IMR-90 (cell line): ENCODE data around the gene ADM. TPM values are rescaled to one million over a fixed set of nuclear protein-coding genes. Genes with fewer than 3 reads are reported as not detected.

Experiments used
- ATAC-seq: fragments of 200-7000 bp; cut with Tn5 transposase; 2 replicates; pipeline ENCODE4 v1.9.1; 2020; ENCODE audit warnings: low read depth, mild to moderate bottlenecking, moderate library complexity
- BruUV-seq: library from RNA; stranded (reverse); fragments of 400-500 nt; replicated peaks from 2 replicates; lab custom pipeline; 2021; lab: Mats Ljungman, UMichigan
- CTCF ChIA-PET: fragments of 300-600 bp; formaldehyde crosslinking; extraction: SDS; loops from one replicate; lab custom pipeline; 2021; ENCODE audit warnings: antibody characterized with exemption; lab: Yijun Ruan, JAX
- POLR2A ChIA-PET: fragments of 300-600 bp; sonication (Branson Sonifier 250); formaldehyde crosslinking; loops from one replicate; lab custom pipeline; 2022; ENCODE audit warnings: antibody characterized with exemption; ENCODE audit not compliant: unreplicated experiment; lab: Charles Lee
- DNase-seq: peaks from one replicate; pipeline ENCODE4 v3.0.0; 2013
- H2AFZ ChIP-seq: replicated peaks from 2 replicates; pipeline ENCODE3; 2013; ENCODE audit warnings: low read length, mild to moderate bottlenecking; ENCODE audit not compliant: poor library complexity
- H2AK5ac ChIP-seq: 2 replicates; pipeline ENCODE4 v1.6.1; 2013; ENCODE audit warnings: low read depth, low read length, inconsistent platforms
- H2AK9ac ChIP-seq: replicated peaks from 2 replicates; pipeline ENCODE3; 2013; ENCODE audit warnings: mild to moderate bottlenecking, low read depth, low read length, moderate library complexity; ENCODE audit not compliant: poor library complexity
- H2BK120ac ChIP-seq: 2 replicates; pipeline ENCODE4 v1.6.1; 2013; ENCODE audit warnings: low read depth, low read length, inconsistent platforms
- H2BK15ac ChIP-seq: 3 replicates; pipeline ENCODE4 v1.6.1; 2013; ENCODE audit warnings: low read depth, low read length, inconsistent platforms
- H2BK20ac ChIP-seq: 2 replicates; pipeline ENCODE4 v1.6.1; 2013; ENCODE audit warnings: low read depth, mild to moderate bottlenecking, inconsistent platforms, low read length, moderate library complexity
- H2BK5ac ChIP-seq: 2 replicates; pipeline ENCODE4 v1.6.1; 2013; ENCODE audit warnings: mild to moderate bottlenecking, low read depth, low read length, inconsistent platforms; ENCODE audit not compliant: poor library complexity, severe bottlenecking
- H3K14ac ChIP-seq: replicated peaks from 2 replicates; pipeline ENCODE4 v1.6.1; 2013; ENCODE audit warnings: low read depth, low read length, inconsistent platforms
- H3K18ac ChIP-seq: 2 replicates; pipeline ENCODE4 v1.6.1; 2013; ENCODE audit warnings: low read depth, low read length, control low read depth
- H3K23ac ChIP-seq: 2 replicates; pipeline ENCODE4 v1.6.1; 2013; ENCODE audit warnings: low read depth, low read length, inconsistent platforms
- H3K27ac ChIP-seq: 2 replicates; pipeline ENCODE4 v1.5.1; 2013; ENCODE audit warnings: mild to moderate bottlenecking, control low read depth, low read length; ENCODE audit not compliant: insufficient read depth
- H3K27me3 ChIP-seq: 2 replicates; pipeline ENCODE4 v1.6.1; 2013; ENCODE audit warnings: low read length; ENCODE audit not compliant: control insufficient read depth, insufficient read depth
- H3K36me3 ChIP-seq: 2 replicates; pipeline ENCODE4 v1.6.1; 2013; ENCODE audit warnings: low read length, mixed read lengths; ENCODE audit not compliant: control insufficient read depth, insufficient read depth
- H3K4ac ChIP-seq: 2 replicates; pipeline ENCODE4 v1.6.1; 2013; ENCODE audit warnings: low read depth, low read length, inconsistent platforms
- H3K4me1 ChIP-seq: 2 replicates; pipeline ENCODE4 v1.6.1; 2013; ENCODE audit warnings: low read length, mixed read lengths; ENCODE audit not compliant: control insufficient read depth, insufficient read depth
- H3K4me2 ChIP-seq: 2 replicates; pipeline ENCODE4 v1.6.1; 2013; ENCODE audit warnings: low read depth, mild to moderate bottlenecking, control low read depth, low read length, moderate library complexity
- H3K4me3 ChIP-seq: 2 replicates; pipeline ENCODE4 v1.5.1; 2013; ENCODE audit warnings: low read depth, mild to moderate bottlenecking, control low read depth, low read length, moderate library complexity; ENCODE audit not compliant: insufficient read depth
- H3K56ac ChIP-seq: 2 replicates; pipeline ENCODE4 v1.6.1; 2013; ENCODE audit warnings: low read length, inconsistent platforms; ENCODE audit not compliant: insufficient read depth; ENCODE audit errors: extremely low read depth
- H3K79me1 ChIP-seq, 2 experiments: 2 replicates each; pipeline ENCODE4 v1.6.1; 2013; ENCODE audit warnings: low read length in 2 of 2, inconsistent platforms in 1 of 2, low read depth in 1 of 2
- H3K9ac ChIP-seq: 2 replicates; pipeline ENCODE4 v1.6.1; 2013; ENCODE audit warnings: low read depth, low read length, control low read depth
- H3K9me1 ChIP-seq: 2 replicates; pipeline ENCODE4 v1.6.1; 2013; ENCODE audit warnings: low read length, inconsistent platforms; ENCODE audit not compliant: insufficient read depth
- H3K9me3 ChIP-seq: 2 replicates; pipeline ENCODE4 v1.6.1; 2013; ENCODE audit warnings: low read length; ENCODE audit not compliant: control insufficient read depth, insufficient read depth
- H4K20me1 ChIP-seq: 2 replicates; pipeline ENCODE4 v1.6.1; 2013; ENCODE audit warnings: low read length, inconsistent platforms; ENCODE audit not compliant: insufficient read depth
- H4K5ac ChIP-seq: 2 replicates; pipeline ENCODE4 v1.6.1; 2013; ENCODE audit warnings: mild to moderate bottlenecking, low read depth, low read length, control low read depth
- H4K8ac ChIP-seq, 2 experiments: 2 replicates each; pipeline ENCODE4 v1.6.1; 2013; ENCODE audit warnings: low read depth in 2 of 2, low read length in 2 of 2, control low read depth in 1 of 2, inconsistent platforms in 1 of 2
- H4K91ac ChIP-seq: 2 replicates; pipeline ENCODE4 v1.6.1; 2013; ENCODE audit warnings: low read depth, low read length, inconsistent platforms; ENCODE audit not compliant: insufficient read depth
- BHLHE40 ChIP-seq: fragments of 150-350 bp; IDR thresholded peaks from 2 replicates; pipeline ENCODE4 v1.6.1; 2016; ENCODE audit warnings: mild to moderate bottlenecking, low read depth, low read length
- CEBPB ChIP-seq: IDR thresholded peaks from 2 replicates; pipeline ENCODE4 v1.6.1; 2012; ENCODE audit warnings: low read depth, low read length, improper control_type of control experiment
- FOS ChIP-seq: fragments of 150-350 bp; IDR thresholded peaks from 2 replicates; pipeline ENCODE4 v1.6.1; 2016; ENCODE audit warnings: low read depth, low read length
- MAFK ChIP-seq: IDR thresholded peaks from 2 replicates; pipeline ENCODE4 v1.6.1; 2012; ENCODE audit warnings: low read depth, low read length, improper control_type of control experiment
- NFE2L2 ChIP-seq: fragments of 150-350 bp; IDR thresholded peaks from 2 replicates; pipeline ENCODE4 v1.6.1; 2016; ENCODE audit warnings: low read depth, mild to moderate bottlenecking, low read length
- POLR2A ChIP-seq: IDR thresholded peaks from 2 replicates; pipeline ENCODE4 v1.6.1; 2012; ENCODE audit warnings: mild to moderate bottlenecking, low read depth, low read length
- RAD21 ChIP-seq: IDR thresholded peaks from 2 replicates; pipeline ENCODE4 v1.6.1; 2012; ENCODE audit warnings: low read length, improper control_type of control experiment
- RCOR1 ChIP-seq: IDR thresholded peaks from 2 replicates; pipeline ENCODE4 v1.6.1; 2012; ENCODE audit warnings: mild to moderate bottlenecking, low read length, improper control_type of control experiment; ENCODE audit not compliant: insufficient replicate concordance
- SMC3 ChIP-seq: fragments of 150-350 bp; IDR thresholded peaks from 2 replicates; pipeline ENCODE4 v1.6.1; 2016; ENCODE audit warnings: low read depth, mild to moderate bottlenecking, antibody characterized with exemption, low read length, moderate library complexity
- WGBS, 2 experiments: methylation state at CpG; one replicate each; pipeline versions ENCODE4 v1.1.5 to v1.1.7; 2013; ENCODE audit warnings: missing lambda C conversion rate in 2 of 2; ENCODE audit not compliant: insufficient read length in 1 of 2; ENCODE audit errors: extremely low coverage in 2 of 2; 5-methylcytosine and 5-hydroxymethylcytosine counted together
- dilution Hi-C: fragments of 300-500 bp; cut with HindIII; formaldehyde crosslinking; loops from one replicate; pipeline ENCODE4 v1.14.3; 2018; ENCODE audit warnings: low sequenced_read_pairs; ENCODE audit not compliant: unreplicated experiment
- in situ Hi-C: fragments of 300-500 bp; cut with MboI; formaldehyde crosslinking; loops from 3 replicates; pipeline ENCODE4 v1.14.3; 2019; ENCODE audit warnings: low sequenced_read_pairs, inconsistent platforms, mixed read lengths
- intact Hi-C: fragments of 100-400 bp; cut with micrococcal nuclease; formaldehyde crosslinking; loops from 2 replicates; pipeline ENCODE4 v1.10.0; 2022
- polyA plus RNA-seq, 3 experiments: library from polyadenylated mRNA; depleted of rRNA; stranded (reverse); fragments of >200 nt; gene quantifications; 2 replicates each; pipeline ENCODE4 v1.2.3, GENCODE V29; 2012; ENCODE audit warnings: low replicate concordance in 1 of 3
- total RNA-seq: library from RNA; depleted of rRNA; stranded (reverse); fragments of >200 nt; gene quantifications from 2 replicates; pipeline ENCODE4 v1.2.3, GENCODE V29; 2012
- TF ChIP-seq, protein P1 (sequence below): conservative IDR thresholded peaks from 2 replicates; pipeline ENCODE4 v1.5.1; 2012; ENCODE audit warnings: mild to moderate bottlenecking, low read depth, low read length, improper control_type of control experiment
- TF ChIP-seq, protein P2 (sequence below): fragments of 150-350 bp; IDR thresholded peaks from 2 replicates; pipeline ENCODE4 v1.6.1; 2017; ENCODE audit warnings: mild to moderate bottlenecking, antibody characterized with exemption, low read length, low read depth

The ADM gene
- total and polyA plus RNA-seq, 2 of the 4 experiments (the other 2 are of a cell fraction), result 357 to 559 TPM

DNA sequence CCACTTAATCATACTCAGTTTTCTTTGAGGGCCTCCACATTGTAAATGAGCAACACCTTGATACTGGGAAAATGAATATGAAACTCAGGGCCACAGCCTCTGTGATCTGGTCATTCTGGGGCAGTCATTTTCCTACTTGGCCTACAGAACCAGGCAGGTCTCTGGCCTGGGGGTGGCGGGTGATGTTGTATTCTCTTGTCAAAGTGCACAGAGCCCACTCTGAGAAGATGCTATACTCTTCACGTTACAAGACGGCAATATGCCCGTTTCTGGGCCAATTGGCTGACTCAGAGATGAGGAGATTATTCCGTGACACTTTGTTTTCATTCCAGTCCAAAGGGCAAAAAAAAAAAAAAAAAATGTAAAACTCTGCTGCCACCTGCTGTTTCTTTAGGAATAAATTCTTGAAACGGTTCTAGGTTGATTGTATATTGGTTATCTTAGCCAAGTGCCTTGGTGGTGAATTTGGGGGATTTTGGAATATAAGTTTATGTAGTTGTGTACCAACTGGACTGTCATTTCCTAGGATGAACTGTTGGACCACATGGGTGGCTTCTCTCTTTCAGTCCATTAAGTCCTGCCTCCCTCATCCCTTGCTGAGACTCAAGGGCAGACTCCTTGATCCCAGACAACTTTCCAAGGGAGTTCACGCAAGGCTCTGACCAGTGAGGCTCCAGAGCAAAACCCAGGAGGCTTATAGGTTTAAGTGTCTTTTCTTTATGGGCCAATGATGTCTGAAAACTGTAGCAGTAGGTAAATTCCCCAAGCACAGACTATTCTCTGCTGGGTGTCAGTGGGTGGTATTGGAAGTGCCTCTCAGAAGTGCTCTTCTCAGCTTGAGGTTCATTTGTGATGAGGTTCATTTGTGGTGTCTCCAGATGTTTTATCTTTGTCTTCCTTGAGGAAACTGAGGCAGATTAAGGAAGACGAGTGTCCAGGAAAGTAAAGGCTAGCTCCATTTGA, 18.2 kb downstream of the ADM start:
- H3K9me3 ChIP-seq, result no peaks in the 10 kb centered on the region
- peak overlapping the region; percentile 96 for H4K91ac ChIP-seq
- H2BK5ac ChIP-seq, result peak overlapping the region; percentile 62
- peak overlapping the region; percentile 48; the same call in 1 of the 2 replicates for H3K27ac ChIP-seq
- H3K4ac ChIP-seq, result peak overlapping the region; percentile 91
- ATAC-seq, result peak; percentile 50
- H2BK120ac ChIP-seq, result peak overlapping the region; percentile 91
- H3K79me1 ChIP-seq, result peaks cover 0 to 14% of the 10 kb centered on the region in 2 experiments; a peak in 2 of 4 replicates
- 100% methylated on average over 1 of the region's 8 CpGs; no CpG with 5 or more reads in 1 of the 2 experiments for WGBS, 2 experiments
- H3K36me3 ChIP-seq, result no peaks in the 10 kb centered on the region
- peak overlapping the region; percentile 28 for H3K4me2 ChIP-seq
- H2AK9ac ChIP-seq, result peak overlapping the region; percentile 45
- no peaks in the 10 kb centered on the region for H3K27me3 ChIP-seq
- H4K20me1 ChIP-seq, result no peaks in the 10 kb centered on the region
- intact Hi-C loops (loop anchor here (1.0 to 10.0 kb wide), 5 partner anchors 202 to 708 kb away; no protein-coding TSS in a partner anchor), dilution Hi-C loops (no loop called here), in situ Hi-C loops (loop anchor here (5.0 to 25.0 kb wide), 2 partner anchors 561 to 711 kb away; no protein-coding TSS in a partner anchor)
- POLR2A ChIA-PET, result no interaction called here
- peak overlapping the region; percentile 42; the same call in 1 of the 2 replicates for H3K56ac ChIP-seq
- TF ChIP-seq RCOR1, result no peak
- TF ChIP-seq, protein P1, sequence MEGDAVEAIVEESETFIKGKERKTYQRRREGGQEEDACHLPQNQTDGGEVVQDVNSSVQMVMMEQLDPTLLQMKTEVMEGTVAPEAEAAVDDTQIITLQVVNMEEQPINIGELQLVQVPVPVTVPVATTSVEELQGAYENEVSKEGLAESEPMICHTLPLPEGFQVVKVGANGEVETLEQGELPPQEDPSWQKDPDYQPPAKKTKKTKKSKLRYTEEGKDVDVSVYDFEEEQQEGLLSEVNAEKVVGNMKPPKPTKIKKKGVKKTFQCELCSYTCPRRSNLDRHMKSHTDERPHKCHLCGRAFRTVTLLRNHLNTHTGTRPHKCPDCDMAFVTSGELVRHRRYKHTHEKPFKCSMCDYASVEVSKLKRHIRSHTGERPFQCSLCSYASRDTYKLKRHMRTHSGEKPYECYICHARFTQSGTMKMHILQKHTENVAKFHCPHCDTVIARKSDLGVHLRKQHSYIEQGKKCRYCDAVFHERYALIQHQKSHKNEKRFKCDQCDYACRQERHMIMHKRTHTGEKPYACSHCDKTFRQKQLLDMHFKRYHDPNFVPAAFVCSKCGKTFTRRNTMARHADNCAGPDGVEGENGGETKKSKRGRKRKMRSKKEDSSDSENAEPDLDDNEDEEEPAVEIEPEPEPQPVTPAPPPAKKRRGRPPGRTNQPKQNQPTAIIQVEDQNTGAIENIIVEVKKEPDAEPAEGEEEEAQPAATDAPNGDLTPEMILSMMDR, result peak; percentile 68
- TF ChIP-seq FOS, result peak; percentile 83
- peak; percentile 68 for TF ChIP-seq SMC3
- peak; percentile 56; the same call in 1 of the 2 replicates for TF ChIP-seq BHLHE40
- TF ChIP-seq POLR2A, result no peak
- TF ChIP-seq, protein P2, sequence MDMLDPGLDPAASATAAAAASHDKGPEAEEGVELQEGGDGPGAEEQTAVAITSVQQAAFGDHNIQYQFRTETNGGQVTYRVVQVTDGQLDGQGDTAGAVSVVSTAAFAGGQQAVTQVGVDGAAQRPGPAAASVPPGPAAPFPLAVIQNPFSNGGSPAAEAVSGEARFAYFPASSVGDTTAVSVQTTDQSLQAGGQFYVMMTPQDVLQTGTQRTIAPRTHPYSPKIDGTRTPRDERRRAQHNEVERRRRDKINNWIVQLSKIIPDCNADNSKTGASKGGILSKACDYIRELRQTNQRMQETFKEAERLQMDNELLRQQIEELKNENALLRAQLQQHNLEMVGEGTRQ, result no peak
- TF ChIP-seq NFE2L2, result peak; percentile 56
- peak; percentile 67 for TF ChIP-seq RAD21
- no peak for TF ChIP-seq CEBPB
- peak; percentile 32; the same call in 1 of the 2 replicates for TF ChIP-seq MAFK
- peak overlapping the region; percentile 95 for H2AK5ac ChIP-seq
- peaks cover 24% of the 10 kb centered on the region for H3K9me1 ChIP-seq
- H3K9ac ChIP-seq, result peak overlapping the region; percentile 9; the same call in 1 of the 2 replicates
- peak overlapping the region; percentile 94 for H2BK15ac ChIP-seq
- H3K4me3 ChIP-seq, result no peak overlapping the region
- H3K14ac ChIP-seq, result peak overlapping the region; percentile 69
- H3K4me1 ChIP-seq, result peaks cover 38% of the 10 kb centered on the region
- peak overlapping the region; percentile 58 for H4K5ac ChIP-seq
- no peak overlapping the region for H2AFZ ChIP-seq
- peak overlapping the region; percentile 80 for H3K18ac ChIP-seq
- peak overlapping the region; percentile 90; the same call in 1 of the 2 replicates for H3K23ac ChIP-seq
- peak overlapping the region; percentile 66 to 85 for H4K8ac ChIP-seq
- peak overlapping the region; percentile 95 for H2BK20ac ChIP-seq
- peak; percentile 93 for DNase-seq
- CTCF ChIA-PET, result interaction anchor here (0.5 to 2.2 kb wide), 3 partner anchors 20 to 518 kb away, joined by 3 to 13 read pairs (median 5); no protein-coding TSS in a partner anchor
- BruUV-seq, result no TSS peak
